Measurements from ENCODE around the gene SLC24A3.

SLC24A3 gene

GRCh38 chr20:19501476-19502115 lies 289.2 kb downstream of the SLC24A3 start:
- no peak for TF ChIP-seq EZH2phosphoT487 (IDR thresholded peaks at IDR 0.05; ENCODE audit: borderline replicate concordance)
- no peak for TF ChIP-seq CTCF (conservative IDR thresholded peaks at IDR 0.05; ENCODE audit: low read length)
- Histone ChIP-seq H4K20me1 (ENCODE audit: insufficient read depth, low read length, poor library complexity, severe bottlenecking) (no peaks in the 10 kb centered on the region), H3K9me2 (replicated peaks; ENCODE audit: low read depth, low read length) (no peaks in the 10 kb centered on the region), H2AFZ (ENCODE audit: low read length) (no peak overlapping the region), H3K9me3 (ENCODE audit: insufficient read depth, low read depth, low read length) (no peaks in the 10 kb centered on the region), H3K9ac (ENCODE audit: low read depth, low read length, poor library complexity, severe bottlenecking) (no peak overlapping the region), H3K4me1 (ENCODE audit: insufficient read depth, low read length, poor library complexity, severe bottlenecking) (peaks cover 34% of the 10 kb centered on the region), H3K27me3 (ENCODE audit: insufficient read depth, low read length, poor library complexity, severe bottlenecking) (no peaks in the 10 kb centered on the region), H3K79me2 (ENCODE audit: insufficient read depth, low read length) (no peaks in the 10 kb centered on the region), H3K36me3 (ENCODE audit: insufficient read depth, low read length) (no peaks in the 10 kb centered on the region), H3K4me2 (ENCODE audit: low read depth, low read length, poor library complexity, severe bottlenecking) (no peak overlapping the region), H3F3A (ENCODE audit: low read depth) (no peaks in the 10 kb centered on the region), H3K4me3 (ENCODE audit: low read length, poor library complexity, severe bottlenecking) (no peak overlapping the region)

- Histone ChIP-seq H3K9me3 (ENCODE audit: insufficient read depth, low read depth, low read length) (no peaks in the 10 kb centered on the region), H4K20me1 (ENCODE audit: insufficient read depth, low read length, poor library complexity, severe bottlenecking) (no peaks in the 10 kb centered on the region), H3K4me1 (ENCODE audit: insufficient read depth, low read length, poor library complexity, severe bottlenecking) (peaks cover 32% of the 10 kb centered on the region), H3K4me3 (ENCODE audit: low read length, poor library complexity, severe bottlenecking) (no peak overlapping the region), H3F3A (ENCODE audit: low read depth) (no peaks in the 10 kb centered on the region), H3K36me3 (ENCODE audit: insufficient read depth, low read length) (no peaks in the 10 kb centered on the region), H3K79me2 (ENCODE audit: insufficient read depth, low read length) (no peaks in the 10 kb centered on the region), H2AFZ (ENCODE audit: low read length) (no peak overlapping the region), H3K9me2 (replicated peaks; ENCODE audit: low read depth, low read length) (no peaks in the 10 kb centered on the region), H3K27me3 (ENCODE audit: insufficient read depth, low read length, poor library complexity, severe bottlenecking) (no peaks in the 10 kb centered on the region), H3K9ac (ENCODE audit: low read depth, low read length, poor library complexity, severe bottlenecking) (no peak overlapping the region), H3K4me2 (ENCODE audit: low read depth, low read length, poor library complexity, severe bottlenecking) (no peak overlapping the region)
- no peak for TF ChIP-seq EZH2phosphoT487 (IDR thresholded peaks at IDR 0.05; ENCODE audit: borderline replicate concordance)
- TF ChIP-seq CTCF (conservative IDR thresholded peaks at IDR 0.05; ENCODE audit: low read length) = no peak
Measured at GRCh38 chr20:19502169-19502568, 289.7 kb downstream of the SLC24A3 start.

- Histone ChIP-seq H4K20me1 (ENCODE audit: insufficient read depth, low read length, poor library complexity, severe bottlenecking) (no peaks in the 10 kb centered on the region), H3K4me2 (ENCODE audit: low read depth, low read length, poor library complexity, severe bottlenecking) (no peak overlapping the region), H2AFZ (ENCODE audit: low read length) (no peak overlapping the region), H3K9ac (ENCODE audit: low read depth, low read length, poor library complexity, severe bottlenecking) (no peak overlapping the region), H3K79me2 (ENCODE audit: insufficient read depth, low read length) (no peaks in the 10 kb centered on the region), H3K4me3 (ENCODE audit: low read length, poor library complexity, severe bottlenecking) (no peak overlapping the region), H3K4me1 (ENCODE audit: insufficient read depth, low read length, poor library complexity, severe bottlenecking) (peaks cover 32% of the 10 kb centered on the region), H3K36me3 (ENCODE audit: insufficient read depth, low read length) (no peaks in the 10 kb centered on the region), H3F3A (ENCODE audit: low read depth) (no peaks in the 10 kb centered on the region), H3K9me3 (ENCODE audit: insufficient read depth, low read depth, low read length) (no peaks in the 10 kb centered on the region), H3K27me3 (ENCODE audit: insufficient read depth, low read length, poor library complexity, severe bottlenecking) (no peaks in the 10 kb centered on the region), H3K9me2 (replicated peaks; ENCODE audit: low read depth, low read length) (no peaks in the 10 kb centered on the region)
- TF ChIP-seq EZH2phosphoT487 (IDR thresholded peaks at IDR 0.05; ENCODE audit: borderline replicate concordance) = no peak
- no peak for TF ChIP-seq CTCF (conservative IDR thresholded peaks at IDR 0.05; ENCODE audit: low read length)
Measured at GRCh38 chr20:19504251-19504650, 291.8 kb downstream of the SLC24A3 start.
